Measurements from ENCODE around the gene AGAP1. TPM values are rescaled to one million over a fixed set of nuclear protein-coding genes. Genes with fewer than 3 reads are reported as not detected.

AGAP1 gene
- total RNA-seq, 1 donor from 2014 or later, result 3.8 TPM

DNA sequence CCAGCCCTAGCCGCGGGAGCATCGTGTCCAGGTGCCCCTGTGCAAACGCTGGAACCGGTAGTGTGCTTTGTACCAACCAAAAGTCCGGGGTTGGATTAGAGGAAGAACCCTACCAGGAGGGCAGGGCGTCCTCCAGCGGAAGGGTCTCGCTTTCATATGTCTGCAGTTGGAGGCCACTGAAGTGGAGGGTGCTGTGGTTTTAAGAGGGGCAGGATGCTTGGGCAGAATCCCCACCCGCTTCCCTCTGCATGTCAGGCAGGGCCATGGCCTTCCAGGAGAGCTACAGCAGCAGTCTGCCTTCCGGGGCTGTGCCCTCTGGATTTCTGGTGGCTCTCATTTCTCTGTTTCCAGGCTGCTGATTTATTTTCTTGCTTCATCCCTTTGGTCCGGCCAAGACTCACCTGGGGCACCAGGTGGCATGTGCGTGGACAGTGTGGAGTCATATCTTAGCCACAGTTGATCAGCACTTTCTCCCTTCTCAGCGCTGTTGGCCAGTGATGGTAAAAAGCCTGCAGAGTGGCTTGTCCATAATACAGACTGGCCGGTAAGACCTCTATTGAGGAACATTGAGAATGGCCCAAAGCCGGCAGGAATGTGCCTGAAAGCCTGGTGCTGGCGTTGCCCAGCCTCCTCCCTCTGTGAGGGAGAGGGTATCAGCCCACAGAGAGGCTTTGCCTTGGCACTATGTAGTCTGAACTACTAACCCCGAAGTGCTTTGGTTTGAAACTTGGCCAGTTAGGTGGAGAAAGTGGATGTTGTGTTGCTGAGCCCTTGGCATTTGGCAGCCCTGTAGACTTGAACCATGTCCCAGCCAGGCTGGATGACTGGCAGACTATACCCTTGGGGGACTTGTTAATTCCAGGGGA, 1.8 kb downstream of the AGAP1 start:
- H3K4me1 Mint-ChIP-seq, result peaks cover 7% of the 10 kb centered on the region
- DNase-seq, result no peak
- H3K4me3 Mint-ChIP-seq, result peak overlapping the region; percentile 42
- H3K27ac Mint-ChIP-seq, result peak overlapping the region; percentile 48
- intact Hi-C loops (cut with micrococcal nuclease), result loop anchor here (10.0 kb wide), 1 partner anchor 679 kb away; no protein-coding TSS in a partner anchor
- no peaks in the 10 kb centered on the region for H3K9me3 Mint-ChIP-seq
- no peaks in the 10 kb centered on the region for H3K36me3 Mint-ChIP-seq (ENCODE audit: low read depth)
- peaks cover 62% of the 10 kb centered on the region for H3K27me3 Mint-ChIP-seq

DNA sequence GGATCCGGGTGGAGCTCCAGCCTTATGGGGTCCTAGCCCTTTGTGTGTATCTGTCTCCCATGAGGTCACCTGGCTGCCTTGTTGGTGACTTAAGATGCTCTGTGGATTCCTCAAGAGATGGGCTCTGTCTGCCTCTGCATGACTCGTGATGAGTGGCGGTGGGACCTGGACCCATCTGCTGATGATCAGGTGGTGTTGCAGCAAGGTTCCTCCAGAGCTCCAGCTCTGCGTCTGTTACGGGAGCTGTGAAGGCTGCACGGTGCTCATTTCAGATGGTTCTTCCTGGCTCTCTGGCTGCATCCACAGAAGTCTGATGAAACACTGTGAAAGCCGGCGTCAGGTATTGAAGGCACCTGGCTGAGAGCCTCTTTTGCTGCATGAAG, 2.4 kb downstream of the AGAP1 start:
- Mint-ChIP-seq H3K4me3 (no peak overlapping the region), H3K4me1 (peaks cover 11% of the 10 kb centered on the region), H3K27ac (no peak overlapping the region), H3K27me3 (peaks cover 65% of the 10 kb centered on the region), H3K9me3 (no peaks in the 10 kb centered on the region), H3K36me3 (ENCODE audit: low read depth) (no peaks in the 10 kb centered on the region)
- intact Hi-C loops (cut with micrococcal nuclease), result loop anchor here (10.0 kb wide), 1 partner anchor 679 kb away; no protein-coding TSS in a partner anchor
- DNase-seq, result no peak

DNA sequence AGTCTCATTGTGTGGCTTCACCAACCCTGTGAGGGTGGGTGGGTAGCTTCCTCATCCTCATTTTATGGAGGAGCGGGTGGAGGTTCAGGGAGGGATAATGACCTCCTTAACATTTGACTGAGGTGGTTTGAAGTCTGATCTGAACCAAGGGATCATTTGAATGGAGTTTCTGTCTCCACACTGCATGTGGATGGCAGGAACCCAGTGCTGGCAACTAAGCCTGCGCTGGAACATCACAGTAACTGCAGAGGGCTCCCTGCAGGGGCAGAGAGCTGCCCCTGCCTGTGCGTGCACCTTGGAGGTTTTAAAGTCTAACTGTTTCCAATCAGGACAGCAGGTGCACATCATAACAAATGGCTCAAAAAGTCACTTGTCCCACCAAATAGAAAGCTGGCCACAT, 3.3 kb downstream of the AGAP1 start:
- Mint-ChIP-seq H3K4me3 (no peak overlapping the region), H3K27ac (no peak overlapping the region), H3K27me3 (peaks cover 65% of the 10 kb centered on the region), H3K36me3 (ENCODE audit: low read depth) (no peaks in the 10 kb centered on the region), H3K9me3 (no peaks in the 10 kb centered on the region), H3K4me1 (peaks cover 19% of the 10 kb centered on the region)
- intact Hi-C loops (cut with micrococcal nuclease), result loop anchor here (10.0 kb wide), 1 partner anchor 678 kb away; no protein-coding TSS in a partner anchor
- no peak for DNase-seq

DNA sequence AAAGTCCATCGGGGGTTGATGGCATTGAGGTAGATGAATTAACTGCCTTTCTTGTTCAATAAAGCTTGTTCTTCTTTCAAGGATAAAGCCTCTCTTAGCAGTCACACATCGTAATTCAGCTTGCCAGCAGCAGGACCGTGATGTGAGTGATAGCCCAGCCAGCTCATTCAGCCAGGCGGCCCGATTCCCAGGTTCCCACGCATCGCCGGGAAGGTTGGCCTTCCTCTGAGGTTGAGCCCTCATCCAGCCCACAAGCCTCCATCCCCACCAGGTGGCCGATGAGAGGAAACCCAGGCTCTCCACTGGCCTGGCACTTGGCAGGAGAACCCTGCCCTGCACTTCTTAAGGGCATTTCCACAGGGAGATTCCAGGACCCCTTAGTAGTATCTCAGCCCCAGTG, 4.7 kb downstream of the AGAP1 start:
- Mint-ChIP-seq H3K27ac (no peak overlapping the region), H3K9me3 (no peaks in the 10 kb centered on the region), H3K4me1 (peaks cover 18% of the 10 kb centered on the region), H3K27me3 (peaks cover 64% of the 10 kb centered on the region), H3K4me3 (no peak overlapping the region), H3K36me3 (ENCODE audit: low read depth) (no peaks in the 10 kb centered on the region)
- no peak for DNase-seq
- intact Hi-C loops (cut with micrococcal nuclease), result loop anchor here (10.0 kb wide), 1 partner anchor 676 kb away; no protein-coding TSS in a partner anchor

DNA sequence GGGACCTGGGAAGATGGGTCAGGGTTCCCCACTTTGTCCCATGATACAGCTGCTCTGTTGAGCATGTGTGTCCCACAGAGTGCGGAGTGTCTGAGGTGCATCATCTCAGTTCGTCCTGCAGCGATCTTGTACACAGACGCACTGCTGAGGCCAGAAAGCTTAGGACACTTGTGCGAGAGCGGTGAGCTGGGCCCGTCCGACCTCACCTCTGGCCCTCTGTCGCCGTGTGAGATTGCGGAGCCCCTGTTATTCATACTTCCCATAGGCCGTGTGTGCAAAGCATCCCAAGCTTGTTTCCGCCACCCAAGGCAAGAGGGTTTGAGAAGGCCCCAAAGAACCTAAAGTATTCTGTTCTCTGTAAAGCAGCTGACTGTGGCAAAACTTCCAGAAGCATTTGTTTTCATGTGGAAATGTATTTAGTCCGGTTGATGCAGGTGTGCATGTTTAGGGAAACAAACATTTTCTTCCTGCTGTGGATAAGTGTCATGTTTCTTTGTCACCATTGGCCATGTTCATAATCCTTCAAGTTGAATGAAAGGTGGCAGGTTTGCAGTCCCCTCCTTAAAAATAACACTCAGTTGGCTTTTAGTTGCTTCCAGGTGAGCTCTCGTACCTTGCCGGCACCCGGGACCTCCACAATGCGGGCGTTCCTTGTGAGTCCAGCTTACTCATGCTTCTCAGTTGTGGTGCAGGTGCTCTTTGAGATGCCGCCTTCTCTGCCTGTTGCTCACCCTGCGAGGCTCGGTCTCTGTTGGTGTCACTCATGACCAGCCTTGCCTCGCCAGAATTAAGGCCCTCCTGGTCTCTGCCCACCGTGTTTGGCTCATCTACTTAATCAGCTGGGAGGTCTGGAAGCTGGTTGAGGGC, 5.3 kb downstream of the AGAP1 start:
- H3K9me3 Mint-ChIP-seq, result no peaks in the 10 kb centered on the region
- H3K36me3 Mint-ChIP-seq (ENCODE audit: low read depth), result no peaks in the 10 kb centered on the region
- H3K4me3 Mint-ChIP-seq, result no peak overlapping the region
- intact Hi-C loops (cut with micrococcal nuclease), result loop anchor here (10.0 kb wide), 1 partner anchor 676 kb away; no protein-coding TSS in a partner anchor
- H3K27me3 Mint-ChIP-seq, result peaks cover 64% of the 10 kb centered on the region
- H3K27ac Mint-ChIP-seq, result no peak overlapping the region
- H3K4me1 Mint-ChIP-seq, result peaks cover 18% of the 10 kb centered on the region
- no peak for DNase-seq

DNA sequence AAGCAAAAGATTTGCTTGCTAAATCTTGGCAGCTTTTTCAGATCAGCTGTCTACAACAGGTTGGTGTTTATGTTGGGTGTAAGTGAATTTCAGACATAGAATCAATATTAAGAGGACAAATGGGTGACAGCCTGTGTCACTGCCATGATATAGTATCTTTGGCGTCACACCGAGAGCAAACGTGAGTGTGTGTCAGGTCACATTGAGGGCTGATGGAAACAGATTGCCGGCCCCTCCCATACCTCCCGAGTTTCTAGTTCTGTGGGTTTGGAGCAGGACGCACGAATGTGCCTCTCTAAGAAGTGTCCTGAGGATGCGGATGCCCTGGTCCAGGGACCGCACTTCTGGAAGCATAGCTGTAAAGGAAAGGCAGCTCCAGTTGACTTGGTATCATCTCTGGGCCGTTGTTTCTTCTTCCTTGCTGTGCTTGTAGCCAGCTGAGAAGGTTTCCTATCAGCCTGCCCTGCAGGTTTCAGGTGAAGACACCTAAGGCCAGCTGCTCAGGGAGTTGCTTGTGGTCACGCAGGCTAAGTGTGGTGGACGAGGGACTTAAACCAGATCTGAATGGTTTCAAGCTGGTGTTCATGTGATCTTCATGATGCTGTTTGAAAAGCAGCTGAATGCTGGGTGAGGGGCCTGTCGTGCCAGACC, 6.4 kb downstream of the AGAP1 start:
- peaks cover 18% of the 10 kb centered on the region for H3K4me1 Mint-ChIP-seq
- H3K27me3 Mint-ChIP-seq, result peaks cover 68% of the 10 kb centered on the region
- no peak overlapping the region for H3K27ac Mint-ChIP-seq
- intact Hi-C loops (cut with micrococcal nuclease), result no loop called here
- H3K36me3 Mint-ChIP-seq (ENCODE audit: low read depth), result no peaks in the 10 kb centered on the region
- H3K4me3 Mint-ChIP-seq, result no peak overlapping the region
- H3K9me3 Mint-ChIP-seq, result no peaks in the 10 kb centered on the region
- no peak for DNase-seq

DNA sequence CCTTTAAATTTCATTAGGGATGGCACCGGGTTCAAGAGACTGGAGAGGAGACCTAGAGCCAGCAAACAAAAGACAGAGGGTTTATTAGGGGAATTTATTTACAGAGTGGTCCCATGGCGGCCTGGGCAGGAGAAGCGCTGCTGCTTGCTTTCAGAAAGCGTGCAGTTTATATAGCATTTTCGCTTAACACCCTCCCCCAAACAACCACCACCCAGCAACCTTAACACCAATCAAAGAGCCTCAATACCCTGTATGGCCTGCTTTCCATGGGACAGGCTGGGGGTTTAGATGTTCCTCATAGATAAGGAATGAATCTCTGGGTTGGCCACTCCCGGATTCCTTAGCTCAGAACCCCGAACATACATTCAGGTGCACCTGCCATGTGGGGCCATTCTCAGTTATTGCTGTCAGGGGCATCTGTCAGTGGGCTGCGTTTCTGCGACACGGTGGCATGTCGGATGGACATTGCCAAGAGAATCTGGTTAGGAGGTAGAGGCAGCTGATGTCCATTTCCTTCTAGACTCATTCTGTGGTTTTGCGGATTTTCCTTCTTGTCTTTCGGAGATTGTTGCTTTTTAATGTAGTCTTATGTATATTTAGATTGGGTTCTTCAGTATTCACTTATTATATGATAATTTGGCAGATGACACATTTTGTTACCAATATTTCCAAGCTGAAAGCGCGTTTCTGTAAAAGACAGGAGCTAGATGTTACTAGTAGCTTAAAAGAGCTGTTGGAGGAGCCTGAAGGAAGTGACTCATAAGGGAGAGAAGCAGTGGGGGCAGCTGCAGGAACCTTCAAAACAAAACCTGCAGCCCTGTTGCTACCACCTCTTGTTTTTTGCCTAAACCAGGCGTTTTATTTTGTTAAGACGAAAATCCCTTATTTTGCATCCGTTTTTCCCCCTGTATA, 7.2 kb downstream of the AGAP1 start:
- no peaks in the 10 kb centered on the region for H3K9me3 Mint-ChIP-seq
- H3K36me3 Mint-ChIP-seq (ENCODE audit: low read depth), result no peaks in the 10 kb centered on the region
- no peak overlapping the region for H3K27ac Mint-ChIP-seq
- DNase-seq, result no peak
- intact Hi-C loops (cut with micrococcal nuclease), result no loop called here
- peak overlapping the region; percentile 65 for H3K4me3 Mint-ChIP-seq
- H3K4me1 Mint-ChIP-seq, result peaks cover 15% of the 10 kb centered on the region
- H3K27me3 Mint-ChIP-seq, result peaks cover 63% of the 10 kb centered on the region

DNA sequence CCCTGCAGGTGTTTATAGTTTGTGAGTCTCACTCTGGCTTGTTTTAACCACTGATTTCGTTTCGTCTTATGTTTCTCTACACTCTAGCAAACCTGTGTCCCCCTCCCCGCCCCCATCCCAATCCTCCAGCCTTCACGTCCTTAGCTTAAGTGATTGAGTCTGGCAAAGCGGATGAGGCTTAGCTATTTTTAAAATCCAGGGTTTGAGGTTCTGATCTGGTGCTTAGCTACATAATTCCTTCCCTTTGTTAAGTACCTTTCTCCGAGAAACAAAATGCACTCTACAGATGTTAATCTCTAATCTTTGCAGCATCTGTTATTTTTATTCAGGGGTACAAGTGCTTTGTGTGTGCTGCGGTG, 7.8 kb downstream of the AGAP1 start:
- H3K4me1 Mint-ChIP-seq, result peaks cover 13% of the 10 kb centered on the region
- H3K4me3 Mint-ChIP-seq, result peak overlapping the region; percentile 65
- H3K9me3 Mint-ChIP-seq, result no peaks in the 10 kb centered on the region
- no peaks in the 10 kb centered on the region for H3K36me3 Mint-ChIP-seq (ENCODE audit: low read depth)
- H3K27ac Mint-ChIP-seq, result peak overlapping the region; percentile 25
- no peak for DNase-seq
- peaks cover 57% of the 10 kb centered on the region for H3K27me3 Mint-ChIP-seq
- intact Hi-C loops (cut with micrococcal nuclease), result no loop called here

DNA sequence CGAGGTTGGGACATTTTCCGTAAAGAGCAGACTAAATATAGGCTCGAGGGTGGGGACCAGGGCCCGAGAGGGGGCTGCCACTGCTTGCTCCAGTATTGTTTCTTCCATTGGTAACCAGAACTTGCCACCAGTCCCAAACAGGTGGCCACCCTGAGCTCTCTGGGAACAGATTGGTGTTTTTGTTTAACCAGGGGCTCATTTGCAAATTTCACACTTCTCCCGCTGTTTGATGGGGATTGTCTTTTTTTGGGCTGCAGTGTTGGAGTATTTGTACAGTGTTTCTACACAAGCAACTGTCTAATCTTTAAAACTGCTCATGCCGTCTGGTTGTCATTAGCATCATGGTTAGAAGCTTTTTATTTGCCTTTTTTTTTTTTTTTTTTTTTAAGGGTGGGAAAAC, 8.5 kb downstream of the AGAP1 start:
- no peak overlapping the region for H3K27ac Mint-ChIP-seq
- no peak overlapping the region for H3K4me3 Mint-ChIP-seq
- peaks cover 52% of the 10 kb centered on the region for H3K27me3 Mint-ChIP-seq
- no peaks in the 10 kb centered on the region for H3K9me3 Mint-ChIP-seq
- intact Hi-C loops (cut with micrococcal nuclease), result no loop called here
- no peaks in the 10 kb centered on the region for H3K36me3 Mint-ChIP-seq (ENCODE audit: low read depth)
- DNase-seq, result no peak
- peaks cover 13% of the 10 kb centered on the region for H3K4me1 Mint-ChIP-seq

DNA sequence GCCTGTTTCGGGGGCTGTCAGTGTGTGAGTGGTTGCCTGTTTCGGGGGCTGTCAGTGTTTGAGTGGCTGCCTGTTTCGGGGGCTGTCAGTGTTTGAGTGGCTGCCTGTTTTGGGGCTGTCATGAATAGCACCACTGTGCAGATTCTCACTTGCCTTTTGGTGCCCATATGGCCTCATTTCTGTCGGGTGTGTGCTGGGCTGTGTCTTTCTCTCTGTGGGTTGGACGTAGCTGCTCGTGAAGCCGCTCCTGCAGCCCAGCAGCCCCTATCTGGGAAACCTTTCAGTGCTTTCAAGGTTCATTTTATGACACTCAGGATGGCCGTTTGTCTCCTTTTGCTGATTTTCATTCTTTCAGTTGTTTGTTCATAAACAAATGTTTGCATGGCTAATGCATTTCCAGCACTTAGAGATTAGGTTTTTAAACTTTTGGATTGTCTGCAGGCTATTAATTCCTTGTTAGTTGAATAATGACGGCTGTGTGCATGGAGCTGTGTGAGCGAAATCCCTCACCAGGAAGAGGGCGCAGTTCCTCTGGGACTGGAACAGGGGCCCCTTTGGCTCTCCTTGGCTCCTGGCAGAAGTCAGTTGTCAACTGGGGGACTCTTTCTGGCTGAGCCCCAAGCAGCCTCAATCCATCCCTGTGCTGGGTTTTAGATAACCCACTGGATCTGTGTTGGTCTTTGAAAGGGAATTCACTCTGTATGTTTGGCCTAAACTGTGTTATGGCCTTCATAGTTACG, 10.8 kb downstream of the AGAP1 start:
- no peaks in the 10 kb centered on the region for H3K9me3 Mint-ChIP-seq
- intact Hi-C loops (cut with micrococcal nuclease), result no loop called here
- H3K4me1 Mint-ChIP-seq, result peaks cover 13% of the 10 kb centered on the region
- no peaks in the 10 kb centered on the region for H3K36me3 Mint-ChIP-seq (ENCODE audit: low read depth)
- peaks cover 41% of the 10 kb centered on the region for H3K27me3 Mint-ChIP-seq
- no peak overlapping the region for H3K4me3 Mint-ChIP-seq
- DNase-seq, result no peak
- no peak overlapping the region for H3K27ac Mint-ChIP-seq

DNA sequence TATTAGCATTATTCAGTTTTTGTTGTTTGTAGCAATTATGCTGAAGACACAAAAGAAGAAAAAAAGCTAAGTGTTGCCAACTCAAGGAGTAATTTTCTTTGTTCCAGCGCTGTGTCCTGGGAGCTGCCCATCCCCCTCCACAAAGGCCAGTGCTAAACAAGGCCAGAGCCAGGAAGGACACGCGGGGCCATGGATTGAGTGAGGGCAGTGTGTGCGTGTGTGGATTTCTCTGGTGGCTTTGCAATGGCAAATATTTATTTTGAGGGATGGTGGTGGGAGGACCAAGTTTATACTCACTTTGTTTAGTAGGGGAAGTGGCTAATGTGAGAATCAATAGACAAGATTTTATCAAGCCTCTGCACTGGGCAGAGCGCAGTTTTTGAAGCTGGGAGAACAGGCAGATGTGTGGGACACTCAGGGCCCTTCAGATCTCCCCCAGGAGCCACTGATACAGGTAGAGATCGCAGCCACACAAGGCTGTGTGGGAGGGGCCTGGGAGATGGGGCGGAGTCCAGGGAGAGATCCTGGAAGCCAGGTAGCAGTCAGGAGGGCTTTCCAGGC, 11.4 kb downstream of the AGAP1 start:
- Mint-ChIP-seq H3K27me3 (peaks cover 37% of the 10 kb centered on the region), H3K4me3 (no peak overlapping the region), H3K27ac (no peak overlapping the region), H3K36me3 (ENCODE audit: low read depth) (no peaks in the 10 kb centered on the region), H3K4me1 (peaks cover 13% of the 10 kb centered on the region), H3K9me3 (peaks cover 1% of the 10 kb centered on the region)
- intact Hi-C loops (cut with micrococcal nuclease), result no loop called here
- no peak for DNase-seq

DNA sequence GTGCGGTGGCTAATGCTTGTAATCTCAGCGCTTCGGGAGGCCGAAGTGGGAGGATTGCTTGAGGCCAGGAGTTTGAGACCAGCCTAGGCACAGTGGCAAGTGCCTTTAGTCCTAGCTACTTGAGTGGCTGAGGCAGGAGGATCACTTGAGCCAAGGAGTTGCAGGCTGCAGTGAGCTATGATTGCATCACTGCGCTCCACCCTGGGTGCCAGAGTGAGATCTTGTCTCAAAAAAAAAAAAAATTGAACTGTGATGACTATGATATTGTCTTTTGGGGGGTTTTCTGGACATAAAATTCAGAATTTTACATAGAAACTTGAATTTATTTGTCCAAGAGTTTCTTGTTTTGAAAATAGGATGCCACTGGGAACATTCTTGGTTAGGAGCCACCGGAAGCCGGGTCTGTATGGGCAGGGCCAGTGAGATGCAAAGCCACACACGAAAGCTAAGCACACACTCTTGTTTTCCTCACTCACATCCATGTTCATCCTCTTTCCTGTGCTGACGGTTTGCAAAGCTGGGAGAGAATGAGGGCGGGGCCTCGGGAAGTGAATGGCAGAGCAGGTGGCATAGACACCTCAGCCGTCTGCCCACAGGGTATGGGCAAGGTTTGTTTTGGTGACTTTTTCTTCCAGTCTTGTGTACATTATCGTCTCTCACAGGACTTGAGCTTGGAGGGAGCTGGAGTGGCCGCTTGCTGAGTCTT, 12.6 kb downstream of the AGAP1 start:
- H3K27me3 Mint-ChIP-seq, result peaks cover 29% of the 10 kb centered on the region
- H3K4me3 Mint-ChIP-seq, result no peak overlapping the region
- no peaks in the 10 kb centered on the region for H3K36me3 Mint-ChIP-seq (ENCODE audit: low read depth)
- intact Hi-C loops (cut with micrococcal nuclease), result no loop called here
- H3K9me3 Mint-ChIP-seq, result peaks cover 4% of the 10 kb centered on the region
- peaks cover 7% of the 10 kb centered on the region for H3K4me1 Mint-ChIP-seq
- no peak overlapping the region for H3K27ac Mint-ChIP-seq
- DNase-seq, result no peak

Data from activated CD4-positive, alpha-beta T cell treated with anti-CD3 and anti-CD28 coated beads, Interleukin-2, amount 10 ng/mL, durations not matched to agents 24 days and 14 days (primary cell).